Smooth muscle cell of the umbilical artery (primary cell): ENCODE data around the gene NAIF1. TPM values are rescaled to one million over a fixed set of nuclear protein-coding genes. Genes with fewer than 3 reads are reported as not detected.

ENCODE experiments used
- total RNA-seq: library from RNA; depleted of rRNA; stranded (reverse); fragments of >200 nt; gene quantifications from 2 replicates; pipeline ENCODE4 v1.2.3, GENCODE V29; 2014

NAIF1 gene
- total RNA-seq, result 8.2 and 11.6 TPM in 2 replicates

GRCh38 chr9:128066713-128067644 lies at the start of gene NAIF1:
NAIF1 (minus strand) TSS chr9:128067320; CDS start chr9:128067101, 219 bp downstream.

GRCh38 chr9:128067645-128068385 lies 695 bp upstream of the NAIF1 start, which contains the start of gene SLC25A25:
SLC25A25 (plus strand) TSS chr9:128068232; CDS start chr9:128068320, 88 bp downstream.

Other genes starting within 250 kb of the NAIF1 start
- 16.0 and 31.6 TPM in 2 replicates for gene ENG, start 212.7 kb downstream of the NAIF1 start, total RNA-seq
- 27.9 and 36.2 TPM in 2 replicates for gene AK1, start 189.6 kb downstream of the NAIF1 start, total RNA-seq
- 20.5 and 25.0 TPM in 2 replicates for gene ST6GALNAC6, start 167.7 kb downstream of the NAIF1 start, total RNA-seq
- 24.1 and 59.5 TPM in 2 replicates for gene ST6GALNAC4, start 150.3 kb downstream of the NAIF1 start, total RNA-seq
- gene PIP5KL1, start 136.5 kb downstream of the NAIF1 start, total RNA-seq, result 1.5 and 2.3 TPM in 2 replicates
- 8.9 and 13.2 TPM in 2 replicates for gene DPM2, start 129.5 kb downstream of the NAIF1 start, total RNA-seq
- 10.1 and 20.0 TPM in 2 replicates for gene EEIG1, start 86.3 kb downstream of the NAIF1 start, total RNA-seq
- gene SLC25A25, start 912 bp upstream of the NAIF1 start, total RNA-seq, result 19.2 and 21.7 TPM in 2 replicates
- 53.4 and 70.1 TPM in 2 replicates for gene PTGES2, start 60.4 kb upstream of the NAIF1 start, total RNA-seq
- not detected in 2 replicates for gene LCN2, start 82.1 kb upstream of the NAIF1 start, total RNA-seq
- gene BBLN, start 92.9 kb upstream of the NAIF1 start, total RNA-seq, result 40.9 and 47.8 TPM in 2 replicates
- gene CIZ1, start 124.3 kb upstream of the NAIF1 start, total RNA-seq, result 17.2 and 42.0 TPM in 2 replicates
- 9.5 and 14.2 TPM in 2 replicates for gene DNM1, start 136.1 kb upstream of the NAIF1 start, total RNA-seq
- gene GOLGA2, start 208.7 kb upstream of the NAIF1 start, total RNA-seq, result 146 and 160 TPM in 2 replicates
- 34.6 and 38.0 TPM in 2 replicates for gene SWI5, start 209.0 kb upstream of the NAIF1 start, total RNA-seq